Left ventricle myocardium inferior (tissue), 1 donor: ENCODE measurements around the gene SGMS2. TPM values are rescaled to one million over a fixed set of nuclear protein-coding genes. Genes with fewer than 3 reads are reported as not detected.

Source experiments
- DNase-seq: peaks from one replicate; pipeline ENCODE4 v3.0.0-alpha.2; 2020
- H3K27ac ChIP-seq: fragments of 200-600 bp; replicated peaks from 2 replicates; pipeline ENCODE4 v1.8.0; 2021
- H3K27me3 ChIP-seq: fragments of 200-600 bp; 2 replicates; pipeline ENCODE4 v1.8.0; 2021; ENCODE audit warnings: low read depth
- H3K36me3 ChIP-seq: fragments of 200-600 bp; 2 replicates; pipeline ENCODE4 v1.8.0; 2021
- H3K4me1 ChIP-seq: fragments of 200-600 bp; 2 replicates; pipeline ENCODE4 v1.8.0; 2021
- H3K4me3 ChIP-seq: fragments of 200-600 bp; 2 replicates; pipeline ENCODE4 v1.8.0; 2021; ENCODE audit warnings: mild to moderate bottlenecking, moderate library complexity
- H3K9me3 ChIP-seq: fragments of 200-600 bp; replicated peaks from 2 replicates; pipeline ENCODE4 v1.8.0; 2021
- CTCF ChIP-seq: fragments of 200-600 bp; IDR thresholded peaks from 2 replicates; pipeline ENCODE4 v1.8.0; 2021; ENCODE audit warnings: antibody characterized with exemption, mild to moderate bottlenecking, borderline replicate concordance
- intact Hi-C: fragments of 100-400 bp; cut with micrococcal nuclease; formaldehyde crosslinking; loops from one replicate; pipeline ENCODE4 v1.11.0; 2022
- total RNA-seq: library from RNA; stranded (reverse); fragmentation: NEBNext Ultra II Directional; extraction: Animal tissue kit (Norgen Biotek cat#: 25700); gene quantifications from one replicate; pipeline ENCODE4 v1.2.1, GENCODE V29; 2021
- donor health status: DM: no; HTN: yes; CAD: no; lungs with severe emphysema.

SGMS2 gene
- total RNA-seq, 1 donor from 2014 or later, result 21.4 TPM

DNA sequence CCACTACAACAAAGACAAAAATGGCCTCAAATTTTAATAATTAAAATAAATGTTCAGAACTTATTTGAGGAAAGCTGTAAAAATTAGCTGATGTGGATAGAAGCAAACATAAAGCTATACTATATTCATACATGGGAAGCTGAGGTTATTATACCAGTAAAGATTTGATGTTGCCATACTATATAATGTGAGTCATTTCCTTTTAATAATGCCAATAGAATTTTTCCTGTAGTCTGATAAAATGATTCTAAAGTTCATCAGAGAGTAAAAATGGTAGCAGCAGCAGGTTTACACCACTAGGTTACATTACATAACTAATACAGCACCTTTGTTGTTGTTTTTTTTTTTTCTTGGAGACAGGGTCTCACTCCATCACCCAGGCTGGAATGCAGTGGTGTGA is 61.1 kb downstream of the SGMS2 start:
- intact Hi-C loops, result no loop called here
- no peak overlapping the region for H3K4me3 ChIP-seq
- H3K27me3 ChIP-seq, result no peaks in the 10 kb centered on the region
- no peaks in the 10 kb centered on the region for H3K4me1 ChIP-seq
- no peak for TF ChIP-seq CTCF
- no peak overlapping the region for H3K27ac ChIP-seq
- no peak for DNase-seq
- peaks cover 25% of the 10 kb centered on the region for H3K9me3 ChIP-seq
- peaks cover 3% of the 10 kb centered on the region for H3K36me3 ChIP-seq

DNA sequence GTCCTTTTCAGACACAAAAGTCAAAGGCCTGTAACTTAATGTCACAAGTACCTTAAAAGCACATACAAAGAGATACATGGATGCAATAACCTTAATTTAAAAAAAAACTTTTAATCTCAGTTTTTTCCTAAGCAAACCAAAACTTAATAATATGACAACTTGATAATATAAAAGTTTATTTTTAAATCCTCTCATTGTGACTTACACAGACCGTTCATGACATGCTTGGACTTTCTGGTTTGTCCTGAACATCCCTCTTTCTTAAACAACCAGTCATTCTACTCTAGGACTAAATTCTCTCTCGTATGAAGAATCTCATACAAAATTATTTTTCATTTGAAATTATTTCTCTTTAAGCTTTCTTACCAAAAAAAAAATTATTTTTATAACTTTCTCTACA is 63.5 kb downstream of the SGMS2 start:
- peaks cover 25% of the 10 kb centered on the region for H3K9me3 ChIP-seq
- H3K27ac ChIP-seq, result no peak overlapping the region
- H3K4me1 ChIP-seq, result no peaks in the 10 kb centered on the region
- DNase-seq, result no peak
- no peaks in the 10 kb centered on the region for H3K27me3 ChIP-seq
- no peak for TF ChIP-seq CTCF
- intact Hi-C loops, result no loop called here
- no peak overlapping the region for H3K4me3 ChIP-seq
- peaks cover 3% of the 10 kb centered on the region for H3K36me3 ChIP-seq

DNA sequence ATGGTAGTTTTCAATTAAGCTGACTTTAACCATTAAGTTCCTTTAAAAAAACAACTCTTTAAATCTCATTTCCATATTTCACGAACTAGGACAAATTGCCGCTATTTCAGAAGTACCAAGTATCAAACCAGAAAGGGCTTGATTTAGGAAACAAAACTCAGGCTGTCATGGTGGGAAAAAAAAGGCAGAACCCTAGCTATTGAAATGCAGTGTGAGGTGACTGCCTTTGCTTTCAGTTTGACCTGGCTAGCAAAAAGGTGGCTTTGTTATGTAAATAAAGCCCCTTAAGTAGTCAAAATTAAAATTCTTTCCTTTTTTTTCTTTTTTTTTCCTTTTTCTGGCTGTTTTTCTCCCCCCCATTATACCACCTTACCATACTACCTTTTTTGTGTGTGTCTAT is 66.0 kb downstream of the SGMS2 start:
- Histone ChIP-seq H3K36me3 (peaks cover 3% of the 10 kb centered on the region), H3K4me1 (peaks cover 12% of the 10 kb centered on the region), H3K27me3 (no peaks in the 10 kb centered on the region), H3K4me3 (no peak overlapping the region), H3K9me3 (peaks cover 25% of the 10 kb centered on the region), H3K27ac (no peak overlapping the region)
- no peak for TF ChIP-seq CTCF
- intact Hi-C loops, result no loop called here
- DNase-seq, result no peak

- no peak overlapping the region for H3K27ac ChIP-seq
- intact Hi-C loops, result no loop called here
- TF ChIP-seq CTCF, result no peak
- peaks cover 2% of the 10 kb centered on the region for H3K36me3 ChIP-seq
- no peak for DNase-seq
- H3K4me1 ChIP-seq, result peaks cover 17% of the 10 kb centered on the region
- no peak overlapping the region for H3K4me3 ChIP-seq
- H3K9me3 ChIP-seq, result peaks cover 25% of the 10 kb centered on the region
- H3K27me3 ChIP-seq, result no peaks in the 10 kb centered on the region
These were observed 66.6 kb downstream of the SGMS2 start for GRCh38 chr4:107891299-107891698.

- no peak for DNase-seq
- intact Hi-C loops, result no loop called here
- peaks cover 7% of the 10 kb centered on the region for H3K9me3 ChIP-seq
- H3K27me3 ChIP-seq, result no peaks in the 10 kb centered on the region
- peaks cover 22% of the 10 kb centered on the region for H3K4me1 ChIP-seq
- H3K27ac ChIP-seq, result no peak overlapping the region
- no peak overlapping the region for H3K4me3 ChIP-seq
- no peaks in the 10 kb centered on the region for H3K36me3 ChIP-seq
- TF ChIP-seq CTCF, result no peak
These were observed 68.7 kb downstream of the SGMS2 start for GRCh38 chr4:107893171-107894137.
